K562 (cell line): ENCODE results near the gene ZBTB9. TPM values are rescaled to one million over a fixed set of nuclear protein-coding genes. Genes with fewer than 3 reads are reported as not detected.

Source experiments
- DPF2 ChIP-seq: fragments of 450-650 bp; IDR thresholded peaks from 2 replicates; pipeline ENCODE4 v1.6.1; 2016
- FOXP1 ChIP-seq: sonication (generic); formaldehyde crosslinking; IDR thresholded peaks from 2 replicates; pipeline ENCODE4 v1.8.0; 2022; ENCODE audit warnings: mild to moderate bottlenecking, missing genetic modification reagents
- FUS ChIP-seq: fragments of 200-400 bp; formaldehyde crosslinking; optimal IDR thresholded peaks from 2 replicates; pipeline ENCODE3; 2017; ENCODE audit warnings: low read depth, low read length
- HDAC1 ChIP-seq, 2 experiments: fragments of 450-650 bp; IDR thresholded peaks; 2 replicates each; pipeline ENCODE4 v1.6.1; 2016 to 2017; ENCODE audit warnings: inconsistent platforms in 1 of 2, mild to moderate bottlenecking in 1 of 2, moderate library complexity in 1 of 2
- HMG20A ChIP-seq: fragments of 450-650 bp; formaldehyde crosslinking; conservative IDR thresholded peaks from 2 replicates; pipeline ENCODE4 v1.4.0; 2020; ENCODE audit warnings: mild to moderate bottlenecking, mixed read lengths
- HNRNPK ChIP-seq: fragments of 200-400 bp; formaldehyde crosslinking; IDR thresholded peaks from one replicate; pipeline ENCODE4 v1.6.1; 2018; ENCODE audit warnings: mild to moderate bottlenecking, low read depth, low read length; ENCODE audit not compliant: poor library complexity, severe bottlenecking
- HNRNPUL1 ChIP-seq: fragments of 200-400 bp; formaldehyde crosslinking; IDR thresholded peaks from 2 replicates; pipeline ENCODE4 v1.6.1; 2017; ENCODE audit warnings: low read length
- IFI16 ChIP-seq: fragments of 250-450 bp; sonication (Bioruptor Pico); IDR thresholded peaks from 2 replicates; pipeline ENCODE4 v2.1.2; 2022; ENCODE audit warnings: mild to moderate bottlenecking, inconsistent platforms
- IRF2 ChIP-seq: sonication (generic); formaldehyde crosslinking; IDR thresholded peaks from 2 replicates; pipeline ENCODE4 v1.8.1; 2022; ENCODE audit warnings: mild to moderate bottlenecking, missing genetic modification reagents
- KLF16 ChIP-seq: IDR thresholded peaks from 2 replicates; pipeline ENCODE4 v1.6.1; 2016; ENCODE audit warnings: antibody characterized with exemption
- NCOA2 ChIP-seq, 2 experiments: fragments of 450-650 bp; IDR thresholded peaks; 2 replicates each; pipeline ENCODE4 v1.6.1; 2018; ENCODE audit warnings: mild to moderate bottlenecking in 2 of 2, moderate library complexity in 1 of 2; ENCODE audit not compliant: partially characterized antibody in 2 of 2
- POLR2G ChIP-seq: fragments of 200-400 bp; formaldehyde crosslinking; IDR thresholded peaks from 2 replicates; pipeline ENCODE4 v1.6.1; 2017; ENCODE audit warnings: low read depth, mild to moderate bottlenecking, antibody characterized with exemption, low read length, moderate library complexity
- REST ChIP-seq, 2 experiments: fragments of 450-650 bp; formaldehyde crosslinking in 1 of 2; IDR thresholded peaks; 2 replicates each; pipeline versions ENCODE4 v1.4.0 to v1.6.1; 2014 to 2020; ENCODE audit warnings: mild to moderate bottlenecking in 2 of 2, borderline replicate concordance in 1 of 2, low read depth in 1 of 2
- SMARCB1 ChIP-seq: IDR thresholded peaks from 2 replicates; pipeline ENCODE4 v1.6.1; 2011; ENCODE audit warnings: improper control_type of control experiment, low read depth; ENCODE audit not compliant: insufficient read length
- ZBED1 ChIP-seq: IDR thresholded peaks from 2 replicates; pipeline ENCODE4 v1.6.1; 2014
- ZBTB8A ChIP-seq: fragments of 450-650 bp; IDR thresholded peaks from 2 replicates; pipeline ENCODE4 v1.6.1; 2018; ENCODE audit warnings: mild to moderate bottlenecking, moderate library complexity; ENCODE audit not compliant: partially characterized antibody
- ZNF354B ChIP-seq: fragments of 250-450 bp; sonication (Bioruptor Pico); IDR thresholded peaks from 2 replicates; pipeline ENCODE4 v1.4.0; 2020
- ZNF384 ChIP-seq: IDR thresholded peaks from 2 replicates; pipeline ENCODE4 v1.6.1; 2012; ENCODE audit warnings: low read depth, low read length, improper control_type of control experiment
- ZNF436 ChIP-seq: fragments of 250-450, 450-650 bp; sonication (Bioruptor Pico); formaldehyde crosslinking; IDR thresholded peaks from 2 replicates; pipeline ENCODE4 v1.7.0; 2020; ENCODE audit warnings: mild to moderate bottlenecking
- polyA plus RNA-seq, 8 experiments: library from polyadenylated mRNA; depleted of rRNA in 4 of 8; stranded (reverse) in 5 of 8; unstranded in 3 of 8; fragments of >200 nt; fragmentation: Nextera tagmentation in 2 of 8; fragmentation: Illumina TruSeq in 1 of 8; extraction: Ambion mirVana in 2 of 8; extraction: Trizol in 1 of 8; gene quantifications; 2 replicates each; pipeline versions ENCODE4 v1.2.1 to v1.2.3, GENCODE V29; 2011 to 2014; ENCODE audit warnings: inconsistent platforms in 1 of 8, missing spikeins in 1 of 8
- total RNA-seq, 7 experiments: library from RNA; depleted of rRNA in 6 of 7; stranded (reverse); fragments of >200 nt in 6 of 7; fragmentation: Illumina TruSeq in 2 of 7; extraction: Trizol in 2 of 7; gene quantifications; 2 replicates each; pipeline versions ENCODE4 v1.2.1 to v1.2.3, GENCODE V29; 2011 to 2021; ENCODE audit warnings: low replicate concordance in 1 of 7
- TF ChIP-seq, protein P1 (sequence below): fragments of 450-650 bp; formaldehyde crosslinking; conservative IDR thresholded peaks from 2 replicates; pipeline ENCODE4 v1.4.0; 2022; ENCODE audit warnings: mild to moderate bottlenecking, missing genetic modification characterization
- TF ChIP-seq, protein P2 (sequence below): sonication (generic); formaldehyde crosslinking; IDR thresholded peaks from 2 replicates; pipeline ENCODE4 v1.9.0; 2022; ENCODE audit warnings: mild to moderate bottlenecking, missing genetic modification reagents

The ZBTB9 gene
- total and polyA plus RNA-seq, 9 of the 15 experiments (the other 6 are each of a cell fraction or from before 2014, with no cell fraction given): 1.9 to 19.5 (median 10.4) TPM

GRCh38 chr6:33418690-33419291 lies 35.6 kb upstream of the ZBTB9 start (continued):
- TF ChIP-seq, protein P1, sequence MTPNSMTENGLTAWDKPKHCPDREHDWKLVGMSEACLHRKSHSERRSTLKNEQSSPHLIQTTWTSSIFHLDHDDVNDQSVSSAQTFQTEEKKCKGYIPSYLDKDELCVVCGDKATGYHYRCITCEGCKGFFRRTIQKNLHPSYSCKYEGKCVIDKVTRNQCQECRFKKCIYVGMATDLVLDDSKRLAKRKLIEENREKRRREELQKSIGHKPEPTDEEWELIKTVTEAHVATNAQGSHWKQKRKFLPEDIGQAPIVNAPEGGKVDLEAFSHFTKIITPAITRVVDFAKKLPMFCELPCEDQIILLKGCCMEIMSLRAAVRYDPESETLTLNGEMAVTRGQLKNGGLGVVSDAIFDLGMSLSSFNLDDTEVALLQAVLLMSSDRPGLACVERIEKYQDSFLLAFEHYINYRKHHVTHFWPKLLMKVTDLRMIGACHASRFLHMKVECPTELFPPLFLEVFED (CRISPR knock-in tag): peak; percentile 71; the same call in 1 of the 2 replicates
- TF ChIP-seq ZBED1 (no peak), SMARCB1 (no peak), ZBTB8A (no peak), HMG20A (no peak), REST (IDR thresholded peaks at IDR 0.05; ENCODE audit: borderline replicate concordance) (no peak), REST (CRISPR knock-in tag; IDR thresholded peaks at IDR 0.05; ENCODE audit: low read depth) (no peak; the same call in 1 of the 2 replicates), DPF2 (no peak), ZNF384 (no peak), FUS (no peak), HNRNPUL1 (no peak), IRF2 (CRISPR knock-in tag) (no peak), IFI16 (CRISPR knock-in tag) (peak; percentile 48; the same call in 1 of the 2 replicates), ZNF354B (peak; percentile 47; the same call in 1 of the 2 replicates), FOXP1 (CRISPR knock-in tag) (no peak), NCOA2 (IDR thresholded peaks at IDR 0.05; ENCODE audit: partially characterized antibody in 2 of 2) (no peak), HDAC1 (IDR thresholded peaks at IDR 0.05) (no peak), POLR2G (no peak), HNRNPK (no peak), ZNF436 (no peak), KLF16 (no peak)
- TF ChIP-seq, protein P2, sequence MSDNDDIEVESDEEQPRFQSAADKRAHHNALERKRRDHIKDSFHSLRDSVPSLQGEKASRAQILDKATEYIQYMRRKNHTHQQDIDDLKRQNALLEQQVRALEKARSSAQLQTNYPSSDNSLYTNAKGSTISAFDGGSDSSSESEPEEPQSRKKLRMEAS (CRISPR knock-in tag): no peak
